Activated CD4-positive, CD25-positive, alpha-beta regulatory T cell treated with anti-CD3 and anti-CD28 coated beads, Interleukin-2, amount 50 U/mL, for 24 hours (primary cell): ENCODE data around the gene GRAMD1A.
"Not testable (repeated sequence)": the region's sequence is repeated elsewhere in the genome, so short reads cannot be mapped to it uniquely, and the experiment has no call there.

Experiments used
- ATAC-seq, 2 donors: fragments of 150-1000 bp; cut with Tn5 transposase; one replicate each; pipeline ENCODE4 v1.10.0; 2021; ENCODE audit warnings: mild to moderate bottlenecking in 1 of 2, moderate library complexity in 1 of 2

The GRAMD1A gene

GRCh38 chr19:35004517-35005255, 4.6 kb downstream of the GRAMD1A start:
- no peak for ATAC-seq

GRCh38 chr19:35005256-35005977, 5.3 kb downstream of the GRAMD1A start:
- no peak for ATAC-seq

- not testable (repeated sequence) for ATAC-seq
These were observed 5.9 kb downstream of the GRAMD1A start for GRCh38 chr19:35006007-35006341.

- no peak for ATAC-seq
These were observed 6.3 kb downstream of the GRAMD1A start for GRCh38 chr19:35006342-35006998.

- ATAC-seq: no peak
These were observed 6.9 kb downstream of the GRAMD1A start for GRCh38 chr19:35006999-35007365.

- not testable (repeated sequence) for ATAC-seq
These were observed 7.3 kb downstream of the GRAMD1A start for GRCh38 chr19:35007427-35007826.

- ATAC-seq: no peak
These were observed 8.8 kb downstream of the GRAMD1A start for GRCh38 chr19:35008891-35009341.

GRCh38 chr19:35009424-35010415, 9.6 kb downstream of the GRAMD1A start:
- no peak for ATAC-seq

GRCh38 chr19:35011091-35011689, 11.1 kb downstream of the GRAMD1A start:
- no peak for ATAC-seq

- no peak for ATAC-seq
These were observed 11.9 kb downstream of the GRAMD1A start for GRCh38 chr19:35011737-35012682.

- ATAC-seq: peak; percentile 70 to 77
These were observed 13.1 kb downstream of the GRAMD1A start for GRCh38 chr19:35013041-35013819.

GRCh38 chr19:35013820-35014754, 14.0 kb downstream of the GRAMD1A start:
- peak; percentile 62 to 64 for ATAC-seq

- not testable (repeated sequence) for ATAC-seq
These were observed 14.7 kb downstream of the GRAMD1A start for GRCh38 chr19:35014774-35015173.

GRCh38 chr19:35015270-35015953, 15.3 kb downstream of the GRAMD1A start:
- ATAC-seq: no peak

- ATAC-seq: no peak
These were observed 15.8 kb downstream of the GRAMD1A start for GRCh38 chr19:35015954-35016351.

GRCh38 chr19:35017507-35017906, 17.4 kb downstream of the GRAMD1A start:
- ATAC-seq: no peak

- no peak for ATAC-seq
These were observed 18.3 kb downstream of the GRAMD1A start for GRCh38 chr19:35018379-35018778.

GRCh38 chr19:35019144-35019543, 19.0 kb downstream of the GRAMD1A start:
- ATAC-seq: no peak
